ENCODE measurements around the gene MRPL11. TPM values are rescaled to one million over a fixed set of nuclear protein-coding genes. Genes with fewer than 3 reads are reported as not detected.
"Not testable (repeated sequence)": the region's sequence is repeated elsewhere in the genome, so short reads cannot be mapped to it uniquely, and the experiment has no call there.

The MRPL11 gene
- total and polyA plus RNA-seq, 2 experiments from 2014 or later: 48.4 to 75.8 TPM

- Histone ChIP-seq H3K36me3 (no peaks in the 10 kb centered on the region), H3K4me3 (no peak overlapping the region), H3K27me3 (no peaks in the 10 kb centered on the region), H3K4me1 (ENCODE audit: low read depth) (no peaks in the 10 kb centered on the region), H3K9me3 (ENCODE audit: low read depth) (no peaks in the 10 kb centered on the region), H3K27ac (no peak overlapping the region)
- no peak for DNase-seq (ENCODE audit: low read depth in 1 of 2, low spot score in 1 of 2)
- no peak for TF ChIP-seq CTCF (IDR thresholded peaks at IDR 0.05; ENCODE audit: low read depth, low read length)
Measured at GRCh38 chr11:66447012-66447411, 8.4 kb upstream of the MRPL11 start.

- Histone ChIP-seq H3K9me3 (ENCODE audit: low read depth) (no peaks in the 10 kb centered on the region), H3K27me3 (no peaks in the 10 kb centered on the region), H3K4me3 (no peak overlapping the region), H3K4me1 (ENCODE audit: low read depth) (no peaks in the 10 kb centered on the region), H3K27ac (no peak overlapping the region), H3K36me3 (no peaks in the 10 kb centered on the region)
- TF ChIP-seq CTCF (IDR thresholded peaks at IDR 0.05; ENCODE audit: low read depth, low read length): no peak
- peak in 1 of 2 donors; percentile 58 for DNase-seq (ENCODE audit: low read depth in 1 of 2, low spot score in 1 of 2)
Measured at GRCh38 chr11:66443602-66444001, 5.0 kb upstream of the MRPL11 start.

- H3K4me1 ChIP-seq (ENCODE audit: low read depth); H3K4me3 ChIP-seq; H3K27me3 ChIP-seq; H3K27ac ChIP-seq; DNase-seq (ENCODE audit: low read depth in 1 of 2, low spot score in 1 of 2); H3K9me3 ChIP-seq (ENCODE audit: low read depth); H3K36me3 ChIP-seq: not testable (repeated sequence)
Measured at GRCh38 chr11:66440940-66441282, 2.3 kb upstream of the MRPL11 start.

GRCh38 chr11:66440101-66440939 is 1.7 kb upstream of the MRPL11 start:
- not testable (repeated sequence) for H3K36me3 ChIP-seq; H3K27ac ChIP-seq; H3K27me3 ChIP-seq; DNase-seq (ENCODE audit: low read depth in 1 of 2, low spot score in 1 of 2); H3K4me1 ChIP-seq (ENCODE audit: low read depth); H3K4me3 ChIP-seq; H3K9me3 ChIP-seq (ENCODE audit: low read depth)

GRCh38 chr11:66437979-66438503 is 607 bp downstream of the MRPL11 start:
- Histone ChIP-seq H3K4me1 (ENCODE audit: low read depth) (peaks cover 3% of the 10 kb centered on the region), H3K36me3 (peaks cover 13% of the 10 kb centered on the region), H3K27me3 (no peaks in the 10 kb centered on the region), H3K4me3 (peak overlapping the region; percentile 82), H3K27ac (peak overlapping the region; percentile 94), H3K9me3 (ENCODE audit: low read depth) (no peaks in the 10 kb centered on the region)
- no peak for TF ChIP-seq CTCF (IDR thresholded peaks at IDR 0.05; ENCODE audit: low read depth, low read length)
- no peak for DNase-seq (ENCODE audit: low read depth in 1 of 2, low spot score in 1 of 2)

GRCh38 chr11:66432597-66432996 is 6.1 kb downstream of the MRPL11 start:
- no peak for DNase-seq (ENCODE audit: low read depth in 1 of 2, low spot score in 1 of 2)
- Histone ChIP-seq H3K4me1 (ENCODE audit: low read depth) (no peaks in the 10 kb centered on the region), H3K27ac (no peak overlapping the region), H3K9me3 (ENCODE audit: low read depth) (no peaks in the 10 kb centered on the region), H3K4me3 (no peak overlapping the region), H3K27me3 (no peaks in the 10 kb centered on the region), H3K36me3 (peaks cover 13% of the 10 kb centered on the region)
- no peak for TF ChIP-seq CTCF (IDR thresholded peaks at IDR 0.05; ENCODE audit: low read depth, low read length)

GRCh38 chr11:66431871-66432329 is 6.7 kb downstream of the MRPL11 start:
- H3K36me3 ChIP-seq: peaks cover 12% of the 10 kb centered on the region
- not testable (repeated sequence) for H3K4me1 ChIP-seq (ENCODE audit: low read depth); DNase-seq (ENCODE audit: low read depth in 1 of 2, low spot score in 1 of 2); H3K27me3 ChIP-seq; H3K4me3 ChIP-seq; H3K9me3 ChIP-seq (ENCODE audit: low read depth); H3K27ac ChIP-seq

GRCh38 chr11:66431287-66431686 is 7.4 kb downstream of the MRPL11 start:
- not testable (repeated sequence) for H3K4me3 ChIP-seq; H3K27me3 ChIP-seq; H3K36me3 ChIP-seq; H3K27ac ChIP-seq; H3K4me1 ChIP-seq (ENCODE audit: low read depth); DNase-seq (ENCODE audit: low read depth in 1 of 2, low spot score in 1 of 2); H3K9me3 ChIP-seq (ENCODE audit: low read depth)

All from cardiac muscle cell (in vitro differentiated cells and primary cell).